ENCODE results near the gene PEX16. TPM values are rescaled to one million over a fixed set of nuclear protein-coding genes. Genes with fewer than 3 reads are reported as not detected.

Gene PEX16
- total RNA-seq, 1 donor from 2014 or later = 24.5 TPM

GRCh38 chr11:45949992-45950407 is 32.3 kb upstream of the PEX16 start:
- H3K4me1 Mint-ChIP-seq (ENCODE audit: unreplicated experiment) = no peaks in the 10 kb centered on the region
- no peaks in the 10 kb centered on the region for H3K9me3 Mint-ChIP-seq (ENCODE audit: unreplicated experiment)
- no peak for DNase-seq (ENCODE audit: extremely low spot score, unreplicated experiment)
- peaks cover 49% of the 10 kb centered on the region for H3K36me3 Mint-ChIP-seq (ENCODE audit: unreplicated experiment)
- H3K27ac Mint-ChIP-seq (ENCODE audit: unreplicated experiment) = no peak overlapping the region
- TF ChIP-seq CTCF (IDR thresholded peaks at IDR 0.05) = no peak
- H3K27me3 Mint-ChIP-seq (ENCODE audit: unreplicated experiment) = no peaks in the 10 kb centered on the region
- H3K4me3 Mint-ChIP-seq (ENCODE audit: unreplicated experiment) = no peak overlapping the region

- Mint-ChIP-seq H3K9me3 (ENCODE audit: unreplicated experiment) (no peaks in the 10 kb centered on the region), H3K36me3 (ENCODE audit: unreplicated experiment) (peaks cover 56% of the 10 kb centered on the region), H3K27me3 (ENCODE audit: unreplicated experiment) (no peaks in the 10 kb centered on the region), H3K27ac (ENCODE audit: unreplicated experiment) (no peak overlapping the region), H3K4me3 (ENCODE audit: unreplicated experiment) (no peak overlapping the region), H3K4me1 (ENCODE audit: unreplicated experiment) (no peaks in the 10 kb centered on the region)
- TF ChIP-seq CTCF (IDR thresholded peaks at IDR 0.05) = no peak
- no peak for DNase-seq (ENCODE audit: extremely low spot score, unreplicated experiment)
These were observed 30.7 kb upstream of the PEX16 start for GRCh38 chr11:45948356-45948755.

GRCh38 chr11:45947885-45948284 is 30.2 kb upstream of the PEX16 start:
- DNase-seq (ENCODE audit: extremely low spot score, unreplicated experiment) = no peak
- no peaks in the 10 kb centered on the region for H3K27me3 Mint-ChIP-seq (ENCODE audit: unreplicated experiment)
- H3K36me3 Mint-ChIP-seq (ENCODE audit: unreplicated experiment) = peaks cover 57% of the 10 kb centered on the region
- TF ChIP-seq CTCF (IDR thresholded peaks at IDR 0.05) = no peak
- no peak overlapping the region for H3K27ac Mint-ChIP-seq (ENCODE audit: unreplicated experiment)
- H3K4me3 Mint-ChIP-seq (ENCODE audit: unreplicated experiment) = no peak overlapping the region
- H3K4me1 Mint-ChIP-seq (ENCODE audit: unreplicated experiment) = no peaks in the 10 kb centered on the region
- no peaks in the 10 kb centered on the region for H3K9me3 Mint-ChIP-seq (ENCODE audit: unreplicated experiment)

- Mint-ChIP-seq H3K9me3 (ENCODE audit: unreplicated experiment) (no peaks in the 10 kb centered on the region), H3K36me3 (ENCODE audit: unreplicated experiment) (peaks cover 57% of the 10 kb centered on the region), H3K4me1 (ENCODE audit: unreplicated experiment) (no peaks in the 10 kb centered on the region), H3K4me3 (ENCODE audit: unreplicated experiment) (no peak overlapping the region), H3K27ac (ENCODE audit: unreplicated experiment) (no peak overlapping the region), H3K27me3 (ENCODE audit: unreplicated experiment) (no peaks in the 10 kb centered on the region)
- DNase-seq (ENCODE audit: extremely low spot score, unreplicated experiment) = no peak
- no peak for TF ChIP-seq CTCF (IDR thresholded peaks at IDR 0.05)
These were observed 27.8 kb upstream of the PEX16 start for GRCh38 chr11:45945397-45945999.

GRCh38 chr11:45942381-45942780 is 24.7 kb upstream of the PEX16 start:
- H3K27me3 Mint-ChIP-seq (ENCODE audit: unreplicated experiment) = no peaks in the 10 kb centered on the region
- no peak overlapping the region for H3K4me3 Mint-ChIP-seq (ENCODE audit: unreplicated experiment)
- H3K4me1 Mint-ChIP-seq (ENCODE audit: unreplicated experiment) = no peaks in the 10 kb centered on the region
- TF ChIP-seq CTCF (IDR thresholded peaks at IDR 0.05) = no peak
- H3K27ac Mint-ChIP-seq (ENCODE audit: unreplicated experiment) = no peak overlapping the region
- DNase-seq (ENCODE audit: extremely low spot score, unreplicated experiment) = no peak
- peaks cover 54% of the 10 kb centered on the region for H3K36me3 Mint-ChIP-seq (ENCODE audit: unreplicated experiment)
- H3K9me3 Mint-ChIP-seq (ENCODE audit: unreplicated experiment) = no peaks in the 10 kb centered on the region
